ENCODE results near the gene TNNI2. TPM values are rescaled to one million over a fixed set of nuclear protein-coding genes. Genes with fewer than 3 reads are reported as not detected.

The TNNI2 gene
- polyA plus RNA-seq, 1 donor (not counting 4 experiments of a cell fraction or from before 2014, with no cell fraction given), result 10.7 TPM

DNA sequence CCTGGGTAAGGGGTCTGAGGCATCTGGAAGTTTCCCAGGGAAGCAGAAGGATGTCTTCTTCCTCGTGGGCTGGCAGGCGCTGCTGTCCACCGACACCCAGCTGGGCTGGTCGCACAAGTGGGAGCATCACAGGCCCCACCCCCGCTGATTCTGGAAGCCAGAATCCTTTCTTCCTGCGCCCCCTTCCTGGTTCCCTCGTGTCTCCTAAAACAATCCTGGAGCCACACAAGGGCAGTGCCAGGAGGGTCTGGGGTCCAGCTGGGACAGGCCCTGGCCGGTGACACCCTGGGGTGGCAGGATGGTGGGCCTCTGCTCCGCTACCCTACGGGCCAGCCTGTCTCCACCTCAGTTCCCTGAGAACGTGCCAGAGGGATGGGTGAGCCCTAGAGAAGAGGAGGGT lies 18.3 kb downstream of the TNNI2 start:
- Histone ChIP-seq H3K4me2 (ENCODE audit: control insufficient read depth, extremely low read depth, insufficient read depth, low read depth, low read length) (no peak overlapping the region), H3K27me3 (ENCODE audit: control insufficient read depth, extremely low read depth, insufficient read depth, low read length) (peaks cover 4% of the 10 kb centered on the region), H3K36me3 (ENCODE audit: control insufficient read depth in 2 of 2, extremely low read depth in 1 of 2, insufficient read depth in 2 of 2, low read length in 2 of 2) (no peaks in the 10 kb centered on the region), H3K9me3 (ENCODE audit: control insufficient read depth, low read depth, low read length) (no peaks in the 10 kb centered on the region), H4K20me1 (ENCODE audit: control insufficient read depth, extremely low read depth, insufficient read depth, low read length) (no peaks in the 10 kb centered on the region), H2AFZ (ENCODE audit: control insufficient read depth, low read length) (no peak overlapping the region), H3K27ac (ENCODE audit: control insufficient read depth, insufficient read depth, low read length) (no peak overlapping the region), H3K9me1 (ENCODE audit: control insufficient read depth, extremely low read depth, insufficient read depth, low read length) (no peaks in the 10 kb centered on the region), H3K9ac (ENCODE audit: control insufficient read depth, extremely low read depth, insufficient read depth, low read length) (no peak overlapping the region), H3K79me2 (ENCODE audit: control insufficient read depth, insufficient read depth, low read length) (no peaks in the 10 kb centered on the region), H3K4me1 (ENCODE audit: control insufficient read depth, extremely low read depth, insufficient read depth, low read length) (no peaks in the 10 kb centered on the region), H3K4me3 (ENCODE audit: control insufficient read depth in 2 of 3, extremely low read depth in 1 of 3, insufficient read depth in 2 of 3, low read depth in 1 of 3, low read length in 3 of 3) (no peak overlapping the region)
- DNase-seq (ENCODE audit: low read depth, low spot score) (no peak), FAIRE-seq (no peak)
- TF ChIP-seq EZH2 (IDR thresholded peaks at IDR 0.05; ENCODE audit: low read length), result no peak
- no peak for TF ChIP-seq CTCF (optimal IDR thresholded peaks at IDR 0.05 in 1 of 3, IDR thresholded peaks at IDR 0.05 in 1 of 3, conservative IDR thresholded peaks at IDR 0.05 in 1 of 3; ENCODE audit: extremely low read depth in 1 of 3, insufficient read depth in 2 of 3, low read length in 3 of 3)
- dilution Hi-C loops (cut with MboI; ENCODE audit: extremely low pct_ligation_motif_present, low sequenced_read_pairs), result no loop called here

- no peaks in the 10 kb centered on the region for H3K9me3 ChIP-seq (ENCODE audit: control insufficient read depth, low read depth, low read length)
- FAIRE-seq (no peak), DNase-seq (ENCODE audit: low read depth, low spot score) (no peak)
- peaks cover under 1% of the 10 kb centered on the region for H3K4me1 ChIP-seq (ENCODE audit: control insufficient read depth, extremely low read depth, insufficient read depth, low read length)
- no peak overlapping the region for H3K4me2 ChIP-seq (ENCODE audit: control insufficient read depth, extremely low read depth, insufficient read depth, low read depth, low read length)
- H3K79me2 ChIP-seq (ENCODE audit: control insufficient read depth, insufficient read depth, low read length), result no peaks in the 10 kb centered on the region
- no peaks in the 10 kb centered on the region for H3K36me3 ChIP-seq (ENCODE audit: control insufficient read depth in 2 of 2, extremely low read depth in 1 of 2, insufficient read depth in 2 of 2, low read length in 2 of 2)
- TF ChIP-seq CTCF (optimal IDR thresholded peaks at IDR 0.05 in 1 of 3, IDR thresholded peaks at IDR 0.05 in 1 of 3, conservative IDR thresholded peaks at IDR 0.05 in 1 of 3; ENCODE audit: extremely low read depth in 1 of 3, insufficient read depth in 2 of 3, low read length in 3 of 3) (no peak), EZH2 (IDR thresholded peaks at IDR 0.05; ENCODE audit: low read length) (no peak)
- no peak overlapping the region for H3K9ac ChIP-seq (ENCODE audit: control insufficient read depth, extremely low read depth, insufficient read depth, low read length)
- H3K9me1 ChIP-seq (ENCODE audit: control insufficient read depth, extremely low read depth, insufficient read depth, low read length), result no peaks in the 10 kb centered on the region
- dilution Hi-C loops (cut with MboI; ENCODE audit: extremely low pct_ligation_motif_present, low sequenced_read_pairs), result no loop called here
- no peak overlapping the region for H3K27ac ChIP-seq (ENCODE audit: control insufficient read depth, insufficient read depth, low read length)
- no peak overlapping the region for H2AFZ ChIP-seq (ENCODE audit: control insufficient read depth, low read length)
- H3K4me3 ChIP-seq (ENCODE audit: control insufficient read depth in 2 of 3, extremely low read depth in 1 of 3, insufficient read depth in 2 of 3, low read depth in 1 of 3, low read length in 3 of 3), result no peak overlapping the region
- H4K20me1 ChIP-seq (ENCODE audit: control insufficient read depth, extremely low read depth, insufficient read depth, low read length), result no peaks in the 10 kb centered on the region
- H3K27me3 ChIP-seq (ENCODE audit: control insufficient read depth, extremely low read depth, insufficient read depth, low read length), result no peaks in the 10 kb centered on the region
These were observed 19.4 kb downstream of the TNNI2 start for GRCh38 chr11:1858154-1858553.
